Activated effector memory CD4-positive, alpha-beta T cell treated with Interleukin-2 at 50 U/mL for 16 hours (primary cell): ENCODE measurements around the gene LUC7L2.
"Not testable (repeated sequence)": the region's sequence is repeated elsewhere in the genome, so short reads cannot be mapped to it uniquely, and the experiment has no call there.

Experiments used
- DNase-seq: peaks from one replicate; pipeline ENCODE4 v3.0.0-alpha.2; 2020

Gene LUC7L2, protein sequence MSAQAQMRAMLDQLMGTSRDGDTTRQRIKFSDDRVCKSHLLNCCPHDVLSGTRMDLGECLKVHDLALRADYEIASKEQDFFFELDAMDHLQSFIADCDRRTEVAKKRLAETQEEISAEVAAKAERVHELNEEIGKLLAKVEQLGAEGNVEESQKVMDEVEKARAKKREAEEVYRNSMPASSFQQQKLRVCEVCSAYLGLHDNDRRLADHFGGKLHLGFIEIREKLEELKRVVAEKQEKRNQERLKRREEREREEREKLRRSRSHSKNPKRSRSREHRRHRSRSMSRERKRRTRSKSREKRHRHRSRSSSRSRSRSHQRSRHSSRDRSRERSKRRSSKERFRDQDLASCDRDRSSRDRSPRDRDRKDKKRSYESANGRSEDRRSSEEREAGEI

GRCh38 chr7:139359366-139360209 is at the start of gene LUC7L2:
LUC7L2 (plus strand) TSS chr7:139359894; CDS start chr7:139360262, 368 bp downstream.
- peak; percentile 100 for DNase-seq

- DNase-seq = no peak
These were observed 41.7 kb upstream of the LUC7L2 start for GRCh38 chr7:139317939-139318505.

DNA sequence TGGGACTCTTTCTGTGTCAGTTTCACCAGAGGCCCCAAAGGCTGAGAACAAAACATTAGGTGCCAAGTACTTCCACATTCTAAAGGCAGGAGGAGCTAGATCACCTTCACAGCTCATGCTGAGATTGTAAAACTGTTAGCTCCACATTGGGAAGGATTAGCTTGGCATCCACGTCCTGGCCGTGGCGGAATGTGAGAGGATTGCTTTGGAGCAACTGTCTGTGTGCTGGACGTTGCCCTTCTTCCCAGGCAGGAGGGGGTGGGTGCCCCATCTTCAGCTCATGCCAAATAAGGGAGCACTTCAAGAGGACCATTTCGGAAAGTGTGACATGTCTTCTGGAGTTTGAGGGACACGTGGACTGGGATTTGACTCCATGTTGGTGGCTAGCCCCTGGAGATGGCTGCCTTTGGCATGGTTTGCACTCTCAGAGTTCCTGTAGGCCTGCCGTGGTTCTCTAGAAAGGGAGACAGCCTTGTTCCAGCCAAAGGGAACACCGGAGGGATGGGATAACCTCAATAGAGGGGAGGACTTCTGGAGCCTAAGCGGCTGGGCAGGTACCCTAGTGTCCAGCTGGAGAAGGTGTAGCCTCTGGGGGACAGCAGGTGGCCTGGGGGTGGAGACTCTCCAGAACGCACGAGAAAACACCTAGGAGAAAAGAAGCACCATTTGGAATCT is 38.5 kb upstream of the LUC7L2 start:
- no peak for DNase-seq

DNA sequence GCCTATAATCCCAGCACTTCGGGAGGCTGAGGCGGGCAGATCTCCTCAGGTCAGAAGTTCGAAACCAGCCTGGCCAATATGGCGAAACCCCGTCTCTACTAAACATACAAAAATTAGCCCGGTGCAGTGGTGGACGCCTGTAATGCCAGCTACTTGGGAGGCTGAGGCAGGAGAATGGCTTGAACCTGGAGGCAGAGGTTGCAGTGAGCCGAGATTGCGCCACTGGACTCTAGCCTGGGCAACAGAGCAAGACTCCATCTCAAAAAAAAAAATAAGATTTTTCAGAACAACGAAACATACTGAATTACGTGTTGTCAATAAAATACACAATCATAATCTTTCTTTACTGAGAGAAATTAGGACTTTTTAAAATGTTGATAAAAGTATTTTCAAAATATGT is 35.0 kb upstream of the LUC7L2 start:
- DNase-seq = not testable (repeated sequence)

GRCh38 chr7:139328375-139328774 is 31.3 kb upstream of the LUC7L2 start:
- DNase-seq = no peak

GRCh38 chr7:139329119-139329518 is 30.6 kb upstream of the LUC7L2 start:
- DNase-seq = no peak

DNA sequence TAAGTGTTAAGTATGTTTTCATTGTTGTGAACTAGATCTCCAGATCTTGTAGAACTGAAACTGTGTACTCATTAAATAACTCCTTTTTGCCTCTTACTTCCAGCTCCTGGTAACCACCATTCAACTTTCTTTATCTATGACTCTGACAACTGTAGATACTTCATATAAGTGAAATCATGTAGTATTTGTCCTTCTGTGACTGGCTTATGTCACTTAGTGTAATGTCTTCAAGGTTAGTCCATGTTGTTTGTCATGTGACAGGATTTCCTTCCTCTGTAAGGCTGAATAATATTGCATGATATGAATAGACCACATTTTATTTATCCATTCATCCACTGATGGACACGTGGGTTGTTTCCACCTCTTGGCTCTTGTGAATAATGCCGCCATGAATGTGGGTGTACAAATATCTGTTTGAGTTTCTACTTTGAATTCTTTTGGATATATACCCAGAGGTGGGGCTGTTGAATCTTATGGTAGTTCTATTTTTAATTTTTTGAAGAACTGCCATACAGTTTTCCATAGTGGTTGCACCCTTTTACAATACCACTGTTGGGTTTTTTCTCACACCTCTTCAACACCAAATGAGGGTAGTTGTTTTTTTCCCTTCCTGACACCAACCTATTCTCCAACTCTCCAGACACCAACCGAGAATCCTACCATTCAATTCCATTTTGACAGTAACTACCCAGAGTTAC is 29.2 kb upstream of the LUC7L2 start:
- no peak for DNase-seq

- no peak for DNase-seq
These were observed 26.9 kb upstream of the LUC7L2 start for GRCh38 chr7:139332697-139333359.

DNA sequence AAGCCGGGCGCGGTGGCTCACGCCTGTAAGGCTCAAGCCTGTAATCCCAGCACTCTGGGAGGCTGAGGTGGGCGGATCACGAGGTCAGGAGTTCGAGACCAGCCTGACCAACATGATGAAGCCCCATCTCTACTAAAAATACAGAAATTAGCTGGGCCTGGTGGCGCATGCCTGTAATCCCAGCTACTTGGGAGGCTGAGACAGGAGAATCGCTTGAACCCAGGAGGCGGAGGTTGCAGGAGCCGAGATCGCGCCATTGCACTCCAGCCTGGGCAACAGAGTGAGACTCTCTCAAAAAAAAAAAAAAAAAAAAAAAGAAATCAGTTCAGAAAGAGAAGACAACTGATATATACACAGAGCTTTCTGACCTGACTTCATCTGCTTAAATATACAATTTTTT is 26.3 kb upstream of the LUC7L2 start:
- DNase-seq = not testable (repeated sequence)

- no peak for DNase-seq
These were observed 25.1 kb upstream of the LUC7L2 start for GRCh38 chr7:139334399-139335150.

- DNase-seq = no peak
These were observed 20.7 kb upstream of the LUC7L2 start for GRCh38 chr7:139339025-139339424.

GRCh38 chr7:139339698-139340036 is 20.0 kb upstream of the LUC7L2 start:
- no peak for DNase-seq

DNA sequence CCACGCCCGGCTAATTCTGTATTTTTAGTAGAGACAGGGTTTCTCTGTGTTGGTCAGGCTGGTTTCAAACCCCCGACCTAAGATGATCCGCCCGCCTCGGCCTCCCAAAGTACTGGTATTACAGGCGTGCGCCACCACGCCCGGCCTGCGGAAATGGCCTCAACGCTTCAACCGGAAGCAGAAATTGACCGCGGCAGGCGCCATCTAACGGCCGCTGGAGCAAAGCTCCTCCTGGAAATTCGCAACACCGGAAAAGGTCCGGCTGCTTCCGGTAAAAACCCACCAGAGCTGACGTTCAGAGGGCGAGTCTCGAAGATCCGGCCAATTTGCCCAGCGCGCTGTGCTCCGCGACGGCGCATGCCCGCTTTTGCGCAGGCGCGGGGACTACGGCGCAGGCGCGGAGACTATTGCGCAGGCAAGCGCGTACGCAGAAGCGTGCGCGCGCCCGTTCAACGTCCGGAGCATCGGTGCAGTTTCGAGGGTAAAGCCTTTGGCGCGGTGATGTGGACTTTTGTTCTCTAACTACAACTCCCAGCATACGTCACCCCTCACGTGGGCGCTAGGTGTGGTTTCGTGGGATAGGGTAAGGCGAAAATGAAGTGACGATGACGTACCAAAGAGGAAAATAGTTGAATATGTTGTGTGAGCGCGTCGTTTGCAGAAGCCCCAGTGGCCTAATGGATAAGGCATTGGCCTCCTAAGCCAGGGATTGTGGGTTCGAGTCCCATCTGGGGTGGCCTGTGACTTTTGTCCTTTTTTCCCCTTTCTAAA is 19.5 kb upstream of the LUC7L2 start:
- DNase-seq = peak; percentile 96

DNA sequence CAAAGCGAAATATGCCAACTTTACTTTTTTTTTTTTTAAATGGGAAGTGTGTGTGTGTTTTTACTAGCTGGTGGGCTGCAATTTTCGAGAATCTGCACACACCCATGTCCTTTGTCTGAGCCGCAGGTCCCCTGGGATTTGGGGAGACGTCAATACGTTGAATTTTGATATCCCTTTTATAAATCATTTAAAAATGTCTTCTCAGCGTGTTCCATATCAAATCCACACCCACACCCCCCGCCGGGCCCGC is 19.0 kb upstream of the LUC7L2 start:
- DNase-seq = no peak

GRCh38 chr7:139341058-139341775 is 18.5 kb upstream of the LUC7L2 start, which contains the start of gene FMC1:
FMC1 (plus strand) TSS chr7:139341337; CDS start chr7:139341385, 48 bp downstream.
- DNase-seq = peak; percentile 77

DNA sequence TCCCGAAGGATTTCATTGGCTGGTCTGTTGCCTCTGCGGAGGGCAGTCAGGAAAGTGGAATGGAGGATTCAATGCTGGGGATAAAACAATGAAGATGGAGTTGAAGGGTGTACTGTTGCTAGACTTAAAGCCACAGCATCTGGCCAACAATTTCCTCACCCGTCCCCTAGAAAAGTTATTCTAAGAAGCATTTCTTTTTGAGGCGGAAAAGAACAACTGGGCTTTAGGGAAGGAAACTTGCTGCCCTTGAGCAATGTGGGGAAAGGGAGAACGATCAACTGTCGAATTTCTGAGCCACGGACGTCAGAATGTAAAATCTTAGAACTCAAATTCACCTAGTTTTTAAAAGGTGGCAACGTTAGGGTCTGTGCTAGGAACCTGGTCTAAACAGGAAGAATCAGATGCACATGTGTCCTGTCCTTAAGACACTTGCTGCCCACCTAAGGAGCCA is 17.9 kb upstream of the LUC7L2 start:
- no peak for DNase-seq

- no peak for DNase-seq
These were observed 14.7 kb upstream of the LUC7L2 start for GRCh38 chr7:139345042-139345441.

DNA sequence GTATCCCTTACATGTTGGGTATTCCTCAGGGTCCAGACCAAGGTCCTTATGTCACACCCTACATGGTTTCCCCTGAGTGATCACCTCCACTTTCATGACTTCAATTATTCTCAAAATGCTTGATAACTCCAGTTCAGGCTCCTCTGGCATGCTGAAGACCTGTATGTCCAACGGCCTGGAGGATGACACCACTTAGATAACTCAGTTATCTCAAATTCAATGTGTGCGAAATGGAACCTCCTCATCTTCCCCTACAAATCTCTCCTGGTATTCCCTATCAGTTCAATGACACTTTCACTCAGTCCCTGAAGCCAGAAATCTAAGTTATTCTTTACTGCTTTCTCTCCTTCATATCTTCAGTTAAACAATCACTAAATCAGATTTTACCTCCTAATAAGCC is 8.7 kb upstream of the LUC7L2 start:
- DNase-seq = no peak

DNA sequence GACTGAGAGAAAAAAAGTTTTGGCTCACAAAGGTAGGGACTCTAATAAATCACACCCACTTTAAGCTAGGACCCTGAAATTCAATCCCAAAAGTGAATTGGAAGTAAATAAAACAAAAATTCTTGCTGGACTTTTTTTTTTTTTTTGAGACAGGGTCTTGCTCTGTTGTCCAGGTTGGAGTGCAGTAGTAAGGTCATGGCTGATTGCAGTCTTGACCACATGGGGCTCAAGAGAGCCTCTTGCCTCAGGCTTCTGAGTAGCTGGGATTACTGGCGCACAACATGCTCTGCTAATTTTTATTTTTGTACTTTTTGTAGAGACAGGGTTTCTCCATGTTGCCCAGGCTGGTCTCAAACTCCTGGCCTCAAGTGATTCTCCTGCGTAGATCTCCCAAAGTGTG is 5.0 kb upstream of the LUC7L2 start:
- no peak for DNase-seq

- no peak for DNase-seq
These were observed 4.4 kb upstream of the LUC7L2 start for GRCh38 chr7:139355320-139355719.
